NCI-H82 treated with DMSO at 0.1 percent for 48 hours (cell line): ENCODE measurements around the gene LCP2.
"Not testable (repeated sequence)": the region's sequence is repeated elsewhere in the genome, so short reads cannot be mapped to it uniquely, and the experiment has no call there.

Source experiments
- DNase-seq: peaks from one replicate; lab custom pipeline; 2025; ENCODE audit not compliant: unreplicated experiment; lab: John Stamatoyannopoulos, UW

LCP2 gene

GRCh38 chr5:170251462-170251861, 46.1 kb downstream of the LCP2 start:
- DNase-seq: no peak

GRCh38 chr5:170250810-170251317, 46.7 kb downstream of the LCP2 start:
- DNase-seq: no peak

GRCh38 chr5:170249355-170249754, 48.2 kb downstream of the LCP2 start:
- no peak for DNase-seq

- not testable (repeated sequence) for DNase-seq
Measured at GRCh38 chr5:170248931-170249227, 48.7 kb downstream of the LCP2 start.

GRCh38 chr5:170248172-170248930, 49.2 kb downstream of the LCP2 start:
- no peak for DNase-seq

GRCh38 chr5:170247363-170247762, 50.2 kb downstream of the LCP2 start:
- DNase-seq: no peak

GRCh38 chr5:170246126-170246870, 51.3 kb downstream of the LCP2 start:
- DNase-seq: no peak

GRCh38 chr5:170245436-170245835, 52.1 kb downstream of the LCP2 start:
- DNase-seq: not testable (repeated sequence)

- DNase-seq: no peak
Measured at GRCh38 chr5:170238456-170239196, 59.0 kb downstream of the LCP2 start.

GRCh38 chr5:170235876-170236864, 61.4 kb downstream of the LCP2 start:
- no peak for DNase-seq

- no peak for DNase-seq
Measured at GRCh38 chr5:170233358-170233892, 64.2 kb downstream of the LCP2 start.

- no peak for DNase-seq
Measured at GRCh38 chr5:170232786-170233185, 64.8 kb downstream of the LCP2 start, which contains the start of gene C5orf58. Gene C5orf58 (plus strand): TSS chr5:170232985. CDS start chr5:170234977, 1,992 bp downstream.

- DNase-seq: no peak
Measured at GRCh38 chr5:170228762-170229435, 68.7 kb downstream of the LCP2 start.

- DNase-seq: no peak
Measured at GRCh38 chr5:170226661-170227060, 70.9 kb downstream of the LCP2 start.

- no peak for DNase-seq
Measured at GRCh38 chr5:170226129-170226615, 71.4 kb downstream of the LCP2 start.

- DNase-seq: no peak
Measured at GRCh38 chr5:170225326-170226128, 72.0 kb downstream of the LCP2 start.

- DNase-seq: no peak
Measured at GRCh38 chr5:170223906-170224305, 73.7 kb downstream of the LCP2 start.

- no peak for DNase-seq
Measured at GRCh38 chr5:170223360-170223759, 74.2 kb downstream of the LCP2 start.

- no peak for DNase-seq
Measured at GRCh38 chr5:170221327-170221741, 76.2 kb downstream of the LCP2 start.
